CD4-positive, alpha-beta T cell (primary cell): Measurements from ENCODE around the gene PTPRN2. TPM values are rescaled to one million over a fixed set of nuclear protein-coding genes. Genes with fewer than 3 reads are reported as not detected.

Source experiments
- ATAC-seq: fragments of 200-7000 bp; cut with Tn5 transposase; one replicate; pipeline ENCODE4 v1.10.0; 2022; ENCODE audit warnings: mild to moderate bottlenecking; ENCODE audit not compliant: poor library complexity
- CTCF ChIA-PET: fragments of 350-600 bp; sonication (Branson Sonifier 250); formaldehyde crosslinking; loops from one replicate; lab custom pipeline; 2021; ENCODE audit warnings: antibody characterized with exemption, inconsistent platforms; lab: Charles Lee
- POLR2A ChIA-PET: fragments of 350-600 bp; sonication (Branson Sonifier 250); formaldehyde crosslinking; loops from one replicate; lab custom pipeline; 2021; ENCODE audit warnings: antibody characterized with exemption, inconsistent platforms; lab: Charles Lee
- DNase-seq, 14 experiments: peaks; one replicate each; pipeline ENCODE4 v3.0.0-alpha.2; 2013 to 2020; ENCODE audit warnings: mixed read lengths in 2 of 14
- H3K27ac ChIP-seq, 2 donors: one replicate each; pipeline versions ENCODE4 v1.5.1 to v1.7.0; 2013; ENCODE audit warnings: low read length in 2 of 2, low read depth in 1 of 2, mild to moderate bottlenecking in 1 of 2
- H3K27me3 ChIP-seq, 2 experiments: 1 replicate in 1 of 2; 2 replicates in 1 of 2; pipeline versions ENCODE4 v1.6.1 to v1.7.0; 2013; ENCODE audit warnings: low read length in 2 of 2, control low read depth in 1 of 2, mild to moderate bottlenecking in 1 of 2, moderate library complexity in 1 of 2; ENCODE audit not compliant: insufficient read depth in 2 of 2, control insufficient read depth in 1 of 2
- H3K36me3 ChIP-seq: one replicate; pipeline ENCODE4 v1.6.1; 2013; ENCODE audit warnings: low read length, control low read depth; ENCODE audit not compliant: insufficient read depth
- H3K4me1 ChIP-seq: one replicate; pipeline ENCODE4 v1.6.1; 2013; ENCODE audit warnings: low read length, control low read depth; ENCODE audit not compliant: insufficient read depth
- H3K4me3 ChIP-seq: one replicate; pipeline ENCODE4 v1.5.1; 2013; ENCODE audit warnings: mild to moderate bottlenecking, low read length, moderate library complexity
- H3K9me3 ChIP-seq, 2 experiments: 1 replicate in 1 of 2; 2 replicates in 1 of 2; pipeline versions ENCODE4 v1.6.1 to v1.7.0; 2013; ENCODE audit warnings: low read length in 2 of 2, mild to moderate bottlenecking in 2 of 2, control low read depth in 1 of 2, moderate library complexity in 1 of 2; ENCODE audit not compliant: control insufficient read depth in 1 of 2, insufficient read depth in 1 of 2
- H3K27ac Mint-ChIP-seq: one replicate; pipeline ENCODE4 v1.8.0; 2020; ENCODE audit warnings: mixed read lengths
- H3K27me3 Mint-ChIP-seq: one replicate; pipeline ENCODE4 v1.8.0; 2021; ENCODE audit warnings: mixed read lengths
- H3K36me3 Mint-ChIP-seq: one replicate; pipeline ENCODE4 v1.8.0; 2021; ENCODE audit warnings: low read depth, mixed read lengths
- H3K4me1 Mint-ChIP-seq: one replicate; pipeline ENCODE4 v1.8.0; 2021; ENCODE audit warnings: low read depth, mixed read lengths
- H3K4me3 Mint-ChIP-seq: one replicate; pipeline ENCODE4 v1.8.0; 2020; ENCODE audit warnings: mild to moderate bottlenecking, mixed read lengths
- H3K9me3 Mint-ChIP-seq: one replicate; pipeline ENCODE4 v1.8.0; 2020; ENCODE audit warnings: mixed read lengths
- CTCF ChIP-seq: fragments of 200-600 bp; IDR thresholded peaks from one replicate; pipeline ENCODE4 v1.8.0; 2022; ENCODE audit warnings: antibody characterized with exemption, mild to moderate bottlenecking
- intact Hi-C, 2 experiments: fragments of 100-400 bp; cut with DNase I in 1 of 2; cut with micrococcal nuclease in 1 of 2; formaldehyde crosslinking; loops; one replicate each; pipeline versions ENCODE4 v1.15.1 to v1.9.0; 2023 to 2025; cut with DNase I, micrococcal nuclease
- total RNA-seq, 174 experiments: library from RNA in 2 of 174; stranded (reverse) in 2 of 174; gene quantifications; one replicate each; pipeline ENCODE4 v1.2.3 and lab custom pipeline; 2021 to 2026

Gene PTPRN2
- total RNA-seq, 2 experiments from 2014 or later, result 0.34 to 0.44 TPM

GRCh38 chr7:157577061-157577460 lies 1010.6 kb downstream of the PTPRN2 start:
- H3K4me3 ChIP-seq, result no peak overlapping the region
- Mint-ChIP-seq H3K27me3 (no peaks in the 10 kb centered on the region), H3K9me3 (no peaks in the 10 kb centered on the region), H3K4me3 (peak overlapping the region; percentile 69), H3K27ac (peak overlapping the region; percentile 87), H3K4me1 (peaks cover 28% of the 10 kb centered on the region), H3K36me3 (no peaks in the 10 kb centered on the region)
- ATAC-seq (no peak), DNase-seq (no peak)
- peaks cover 0 to 7% of the 10 kb centered on the region in 2 experiments for H3K9me3 ChIP-seq
- CTCF ChIA-PET, result no interaction called here
- POLR2A ChIA-PET, result interaction anchor here (0.6 to 2.0 kb wide), 3 partner anchors 13 to 105 kb away, joined by 3 to 7 read pairs (median 3); no protein-coding TSS in a partner anchor
- intact Hi-C loops, result loop anchor here in 1 of 2 experiments (10.0 kb wide), 1 partner anchor 72 kb away; no protein-coding TSS in a partner anchor
- H3K4me1 ChIP-seq, result peaks cover 21% of the 10 kb centered on the region
- H3K27ac ChIP-seq, result no peak overlapping the region
- H3K27me3 ChIP-seq, result no peaks in the 10 kb centered on the region
- no peaks in the 10 kb centered on the region for H3K36me3 ChIP-seq
- TF ChIP-seq CTCF, result no peak

- no peak for TF ChIP-seq CTCF
- CTCF ChIA-PET, result no interaction called here
- H3K4me1 Mint-ChIP-seq, result peaks cover 28% of the 10 kb centered on the region
- POLR2A ChIA-PET, result interaction anchor here (0.6 to 2.0 kb wide), 4 partner anchors 50 to 223 kb away, joined by 3 to 7 read pairs (median 4); no protein-coding TSS in a partner anchor
- Histone ChIP-seq H3K27ac (peak overlapping the region in 1 of 2 donors; percentile 58), H3K36me3 (no peaks in the 10 kb centered on the region), H3K9me3 (peaks cover 0 to 2% of the 10 kb centered on the region in 2 experiments), H3K4me1 (peaks cover 21% of the 10 kb centered on the region), H3K27me3 (no peaks in the 10 kb centered on the region), H3K4me3 (peak overlapping the region; percentile 48)
- H3K36me3 Mint-ChIP-seq, result no peaks in the 10 kb centered on the region
- no peaks in the 10 kb centered on the region for H3K9me3 Mint-ChIP-seq
- DNase-seq (peak; percentile 37 to 87 (median 58)), ATAC-seq (peak; percentile 89)
- peak overlapping the region; percentile 69 for H3K4me3 Mint-ChIP-seq
- intact Hi-C loops, result loop anchor here in 1 of 2 experiments (10.0 kb wide), 1 partner anchor 72 kb away; no protein-coding TSS in a partner anchor
- peak overlapping the region; percentile 87 for H3K27ac Mint-ChIP-seq
- no peaks in the 10 kb centered on the region for H3K27me3 Mint-ChIP-seq
Measured at GRCh38 chr7:157576415-157576814, 1011.2 kb downstream of the PTPRN2 start.

- Mint-ChIP-seq H3K4me1 (peaks cover 28% of the 10 kb centered on the region), H3K27ac (peak overlapping the region; percentile 87), H3K36me3 (no peaks in the 10 kb centered on the region), H3K27me3 (no peaks in the 10 kb centered on the region), H3K9me3 (no peaks in the 10 kb centered on the region), H3K4me3 (peak overlapping the region; percentile 69)
- no peak for DNase-seq
- CTCF ChIA-PET, result no interaction called here
- H3K4me3 ChIP-seq, result peak overlapping the region; percentile 48
- no peaks in the 10 kb centered on the region for H3K27me3 ChIP-seq
- intact Hi-C loops, result loop anchor here in 1 of 2 experiments (10.0 kb wide), 1 partner anchor 71 kb away; no protein-coding TSS in a partner anchor
- no peaks in the 10 kb centered on the region for H3K9me3 ChIP-seq
- ATAC-seq, result no peak
- POLR2A ChIA-PET, result interaction anchor here (0.6 to 2.0 kb wide), 4 partner anchors 51 to 222 kb away, joined by 3 to 7 read pairs (median 4); no protein-coding TSS in a partner anchor
- peaks cover 21% of the 10 kb centered on the region for H3K4me1 ChIP-seq
- H3K27ac ChIP-seq, result no peak overlapping the region
- H3K36me3 ChIP-seq, result no peaks in the 10 kb centered on the region
- no peak for TF ChIP-seq CTCF
Measured at GRCh38 chr7:157575777-157576176, 1011.8 kb downstream of the PTPRN2 start.
